ENCODE results near the gene CLTRN. TPM values are rescaled to one million over a fixed set of nuclear protein-coding genes. Genes with fewer than 3 reads are reported as not detected.

Gene CLTRN
- total and polyA plus RNA-seq, 2 donors = 0.63 to 0.90 TPM

GRCh38 chrX:15579778-15580747, 84.5 kb downstream of the CLTRN start:
- no peaks in the 10 kb centered on the region for H3K4me1 ChIP-seq (ENCODE audit: insufficient read depth)
- no peak for DNase-seq (ENCODE audit: extremely low spot score)
- no peak overlapping the region for H3K4me3 ChIP-seq (ENCODE audit: low read depth, low read length)
- 37% methylated on average over 5 of the region's 5 CpGs for WGBS
- no peaks in the 10 kb centered on the region for H3K36me3 ChIP-seq (ENCODE audit: insufficient read depth)
- peak overlapping the region; percentile 6 for H3K27ac ChIP-seq (ENCODE audit: low read depth)

Other genes with a start within 250 kb of the CLTRN start
- 15.0 TPM for gene PIR, start 171.5 kb downstream of the CLTRN start, total RNA-seq
- 27.8 TPM for gene PIR, start 171.5 kb downstream of the CLTRN start, polyA plus RNA-seq
- gene BMX, start 164.0 kb downstream of the CLTRN start, total RNA-seq = 4.8 TPM
- 3.3 TPM for gene BMX, start 164.0 kb downstream of the CLTRN start, polyA plus RNA-seq
- 2.1 TPM for gene ACE2, start 63.8 kb downstream of the CLTRN start, total RNA-seq
- 0.37 TPM for gene ACE2, start 63.8 kb downstream of the CLTRN start, polyA plus RNA-seq
- 21.4 TPM for gene CA5B, start 73.5 kb upstream of the CLTRN start, total RNA-seq
- gene CA5B, start 73.5 kb upstream of the CLTRN start, polyA plus RNA-seq = 6.8 TPM
- gene ZRSR2, start 125.7 kb upstream of the CLTRN start, total RNA-seq = 5.2 TPM
- 14.6 TPM for gene ZRSR2, start 125.7 kb upstream of the CLTRN start, polyA plus RNA-seq
- gene AP1S2, start 190.0 kb upstream of the CLTRN start, total RNA-seq = 76.8 TPM
- 24.1 TPM for gene AP1S2, start 190.0 kb upstream of the CLTRN start, polyA plus RNA-seq

All from urinary bladder (tissue), 4 donors.